Thymus (tissue), 11 donors: Measurements from ENCODE around the gene SPHK2. TPM values are rescaled to one million over a fixed set of nuclear protein-coding genes. Genes with fewer than 3 reads are reported as not detected.
A peak's percentile ranks its signal among the peaks of the same experiment; 100 is the strongest.

Source experiments
- DNase-seq, 9 donors: peaks; one replicate each; pipeline ENCODE4 v3.0.0-alpha.2; 2013; ENCODE audit warnings: low spot score in 9 of 9, low read depth in 6 of 9, missing footprints in 1 of 9
- H3K27ac ChIP-seq, 2 donors: one replicate each; pipeline ENCODE4 v1.5.1; 2013; ENCODE audit warnings: control low read depth in 1 of 2, low read depth in 1 of 2, low read length in 1 of 2, mild to moderate bottlenecking in 1 of 2, moderate library complexity in 1 of 2
- H3K27me3 ChIP-seq, 2 donors: one replicate each; pipeline ENCODE4 v1.5.1; 2013; ENCODE audit warnings: low read length in 1 of 2; ENCODE audit not compliant: control insufficient read depth in 2 of 2, insufficient read depth in 1 of 2
- H3K36me3 ChIP-seq, 2 donors: one replicate each; pipeline ENCODE4 v1.5.1; 2013; ENCODE audit warnings: low read length in 1 of 2, mild to moderate bottlenecking in 1 of 2, moderate library complexity in 1 of 2; ENCODE audit not compliant: control insufficient read depth in 2 of 2, insufficient read depth in 2 of 2
- H3K4me1 ChIP-seq, 2 donors: one replicate each; pipeline ENCODE4 v1.5.1; 2013; ENCODE audit warnings: low read length in 2 of 2; ENCODE audit not compliant: control insufficient read depth in 2 of 2, insufficient read depth in 2 of 2
- H3K4me3 ChIP-seq, 2 donors: one replicate each; pipeline ENCODE4 v1.5.1; 2013; ENCODE audit warnings: low read length in 2 of 2, control low read depth in 1 of 2, mild to moderate bottlenecking in 1 of 2
- H3K9me3 ChIP-seq, 2 donors: one replicate each; pipeline ENCODE4 v1.5.1; 2013; ENCODE audit warnings: low read length in 1 of 2, mild to moderate bottlenecking in 1 of 2; ENCODE audit not compliant: control insufficient read depth in 2 of 2, insufficient read depth in 1 of 2
- WGBS: extraction: QIAGEN DNeasy Blood & Tissue Kit; methylation state at CpG from one replicate; pipeline ENCODE4 v1.1.7; 2013; 5-methylcytosine and 5-hydroxymethylcytosine counted together
- polyA plus RNA-seq: library from polyadenylated mRNA; stranded (reverse); fragments of 200-250 nt; gene quantifications from one replicate; pipeline ENCODE4 v1.2.3, GENCODE V29; 2013
- total RNA-seq: library from RNA; stranded (reverse); fragments of 120-200 nt; gene quantifications from one replicate; pipeline ENCODE4 v1.2.4, GENCODE V29; 2013
- donor health status: healthy.

The SPHK2 gene
- total and polyA plus RNA-seq, 2 donors: 4.6 to 13.4 TPM

DNA sequence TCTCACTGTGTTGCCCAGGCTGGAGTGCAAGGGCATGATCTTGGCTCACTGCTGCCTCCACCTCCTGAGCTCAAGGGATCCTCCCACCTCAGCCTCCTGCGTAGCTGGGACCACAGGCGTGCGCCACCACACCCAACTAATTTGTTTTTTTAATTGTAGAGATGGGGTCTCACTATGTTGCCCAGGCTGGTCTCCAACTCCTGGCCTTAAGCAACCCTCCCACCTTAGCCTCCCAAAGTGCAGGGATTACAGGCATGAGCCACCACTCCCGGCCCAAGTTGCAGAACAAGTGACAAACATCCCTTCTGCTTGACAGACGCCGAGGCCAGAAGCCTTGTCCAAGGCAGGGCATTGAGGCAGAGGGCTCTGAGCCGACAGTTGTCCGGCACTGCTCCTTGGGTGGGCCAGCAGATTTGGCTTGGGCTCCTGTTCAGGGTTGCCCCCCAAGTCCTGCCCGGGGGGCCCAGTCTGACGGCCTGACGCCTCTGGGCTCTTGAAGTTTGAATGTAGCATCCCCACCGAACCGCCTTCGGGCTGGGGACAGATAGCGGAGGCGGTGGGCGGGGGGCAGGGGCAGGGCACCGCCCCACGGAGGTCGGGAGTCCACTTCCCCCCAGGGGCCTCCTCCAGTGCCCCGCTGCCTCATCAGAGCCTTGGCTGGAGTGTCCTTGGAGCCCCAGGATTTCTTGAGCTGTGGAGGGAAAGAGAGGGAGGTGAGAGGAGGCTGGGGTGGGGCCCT is 18.5 kb upstream of the SPHK2 start:
- no peak overlapping the region for H3K27ac ChIP-seq
- 91% methylated on average over 21 of the region's 21 CpGs for WGBS
- no peaks in the 10 kb centered on the region for H3K4me1 ChIP-seq
- H3K27me3 ChIP-seq: peaks cover 0 to 3% of the 10 kb centered on the region in 2 donors
- H3K36me3 ChIP-seq: no peaks in the 10 kb centered on the region
- no peaks in the 10 kb centered on the region for H3K9me3 ChIP-seq
- no peak overlapping the region for H3K4me3 ChIP-seq
- no peak for DNase-seq

DNA sequence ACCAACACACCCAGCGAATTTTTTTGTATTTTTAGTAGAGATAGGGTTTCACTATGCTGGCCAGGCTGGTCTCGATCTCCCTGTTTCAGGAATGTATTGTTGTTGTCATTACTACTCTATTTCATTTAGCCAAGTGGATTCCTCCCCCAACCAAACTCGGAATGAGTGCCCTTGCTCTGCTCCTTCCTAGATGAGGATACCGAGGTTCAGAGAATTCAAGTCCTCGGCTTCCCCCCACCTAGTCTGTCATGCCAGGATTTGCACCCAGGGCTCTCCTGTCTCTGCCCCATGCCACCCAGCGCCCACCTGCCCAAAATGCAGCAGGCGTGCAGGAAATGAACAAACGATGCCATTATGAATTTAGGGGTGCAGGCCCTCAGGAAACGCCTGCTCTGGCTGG is 16.3 kb upstream of the SPHK2 start:
- Histone ChIP-seq H3K27ac (no peak overlapping the region), H3K4me3 (no peak overlapping the region), H3K36me3 (no peaks in the 10 kb centered on the region), H3K9me3 (no peaks in the 10 kb centered on the region), H3K4me1 (no peaks in the 10 kb centered on the region), H3K27me3 (peaks cover 0 to 3% of the 10 kb centered on the region in 2 donors)
- no peak for DNase-seq
- 90% methylated on average over 9 of the region's 9 CpGs for WGBS

DNA sequence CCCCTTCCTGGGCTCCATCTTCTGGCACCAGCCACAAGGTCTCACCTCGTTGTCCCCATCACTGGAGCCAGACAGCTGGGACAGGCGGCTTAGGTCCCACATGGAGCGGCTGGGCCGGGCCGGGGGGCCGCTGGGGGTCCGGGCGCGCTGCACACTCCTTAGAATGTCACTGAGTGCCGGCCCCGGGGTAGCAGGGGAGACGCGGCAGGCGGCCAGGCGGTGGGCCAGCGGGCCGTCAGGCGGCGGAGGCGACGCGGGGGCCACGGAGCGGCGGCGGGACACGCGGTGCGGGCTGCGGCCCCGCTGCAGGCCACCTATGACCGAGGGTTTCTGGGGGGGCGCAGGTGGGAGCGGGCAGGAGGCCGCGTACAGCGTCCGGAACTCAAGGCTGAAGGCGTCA is 15.9 kb upstream of the SPHK2 start:
- H3K36me3 ChIP-seq: no peaks in the 10 kb centered on the region
- 98% methylated on average over 39 of the region's 39 CpGs for WGBS
- H3K27ac ChIP-seq: no peak overlapping the region
- DNase-seq: no peak
- peaks cover 0 to 3% of the 10 kb centered on the region in 2 donors for H3K27me3 ChIP-seq
- H3K4me1 ChIP-seq: no peaks in the 10 kb centered on the region
- no peak overlapping the region for H3K4me3 ChIP-seq
- H3K9me3 ChIP-seq: no peaks in the 10 kb centered on the region

DNA sequence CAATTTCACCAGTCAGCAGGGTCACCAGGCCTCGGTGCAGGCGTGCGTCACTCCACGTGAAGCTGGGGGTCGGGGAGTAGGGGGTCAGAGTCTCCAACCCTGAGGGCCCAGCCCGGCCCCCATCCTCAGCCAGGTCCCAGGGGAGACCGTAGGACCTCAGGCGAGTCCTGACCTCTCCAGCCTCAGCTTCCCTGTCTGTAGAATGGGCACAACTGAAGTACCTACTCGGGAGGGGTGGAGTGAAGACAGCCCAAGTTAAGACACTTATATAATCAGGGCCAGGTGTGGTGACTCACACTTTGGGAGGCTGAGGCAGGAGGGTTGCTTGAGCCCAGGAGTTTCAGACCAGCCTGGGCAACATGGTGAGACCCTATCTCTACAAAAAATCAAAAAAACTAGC is 15.5 kb upstream of the SPHK2 start:
- Histone ChIP-seq H3K27ac (no peak overlapping the region), H3K4me3 (no peak overlapping the region), H3K27me3 (peaks cover 0 to 3% of the 10 kb centered on the region in 2 donors), H3K4me1 (peaks cover 0 to 3% of the 10 kb centered on the region in 2 donors), H3K36me3 (no peaks in the 10 kb centered on the region), H3K9me3 (no peaks in the 10 kb centered on the region)
- 96% methylated on average over 9 of the region's 9 CpGs for WGBS
- DNase-seq: no peak

DNA sequence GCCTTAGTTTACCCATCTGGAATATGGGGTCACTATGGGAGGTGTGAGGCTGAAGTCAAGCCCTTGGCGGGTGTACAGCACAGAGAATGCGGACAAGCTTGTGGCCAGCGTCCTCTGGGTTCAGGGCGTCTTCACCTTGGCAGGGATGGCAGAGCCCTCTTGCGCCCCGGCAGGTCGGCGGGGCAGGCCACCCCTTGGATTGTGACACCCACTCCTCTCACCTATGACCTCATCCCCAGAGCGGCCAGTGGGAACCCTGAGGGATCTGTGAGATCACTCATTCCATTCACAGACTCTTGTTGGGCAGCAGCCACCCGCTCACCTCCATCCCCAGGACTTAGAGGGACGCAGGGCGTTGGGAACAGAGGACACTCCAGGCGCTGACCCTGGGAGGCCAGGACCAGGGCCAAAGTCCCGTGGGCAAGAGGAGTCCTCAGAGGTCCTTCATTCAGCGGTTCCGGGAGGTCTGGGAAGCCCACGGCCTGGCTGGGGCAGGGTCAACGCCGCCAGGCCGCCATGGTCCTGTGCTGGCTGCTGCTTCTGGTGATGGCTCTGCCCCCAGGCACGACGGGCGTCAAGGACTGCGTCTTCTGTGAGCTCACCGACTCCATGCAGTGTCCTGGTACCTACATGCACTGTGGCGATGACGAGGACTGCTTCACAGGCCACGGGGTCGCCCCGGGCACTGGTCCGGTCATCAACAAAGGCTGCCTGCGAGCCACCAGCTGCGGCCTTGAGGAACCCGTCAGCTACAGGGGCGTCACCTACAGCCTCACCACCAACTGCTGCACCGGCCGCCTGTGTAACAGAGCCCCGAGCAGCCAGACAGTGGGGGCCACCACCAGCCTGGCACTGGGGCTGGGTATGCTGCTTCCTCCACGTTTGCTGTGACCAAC is 12.6 kb upstream of the SPHK2 start, which contains the start of gene SPACA4:
Gene SPACA4 (plus strand): TSS at position 280 of the 896 bp plus-strand sequence. CDS start 237 bp downstream, at position 517.
- Histone ChIP-seq H3K4me1 (peaks cover 0 to 5% of the 10 kb centered on the region in 2 donors), H3K36me3 (no peaks in the 10 kb centered on the region), H3K4me3 (no peak within 1 kb of the TSS), H3K27me3 (no peaks in the 10 kb centered on the region), H3K27ac (no peak within 1 kb of the TSS), H3K9me3 (no peaks in the 10 kb centered on the region)
- 96% methylated on average over 39 of the region's 39 CpGs for WGBS
- DNase-seq: no peak

DNA sequence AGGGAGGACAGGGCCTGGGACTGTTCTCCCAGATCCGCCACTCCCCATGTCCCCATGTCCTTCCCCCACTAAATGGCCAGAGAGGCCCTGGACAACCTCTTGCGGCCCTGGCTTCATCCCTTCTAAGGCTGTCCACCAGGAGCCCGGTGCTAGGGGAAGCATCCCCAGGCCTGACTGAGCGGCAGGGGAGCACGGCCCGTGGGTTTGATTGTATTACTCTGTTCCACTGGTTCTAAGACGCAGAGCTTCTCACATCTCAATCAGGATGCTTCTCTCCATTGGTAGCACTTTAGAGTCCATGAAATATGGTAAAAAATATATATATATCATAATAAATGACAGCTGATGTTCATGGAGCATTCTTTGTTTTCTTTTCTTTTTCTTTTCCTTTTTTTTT is 11.9 kb upstream of the SPHK2 start:
- H3K4me3 ChIP-seq: no peak overlapping the region
- no peak for DNase-seq

DNA sequence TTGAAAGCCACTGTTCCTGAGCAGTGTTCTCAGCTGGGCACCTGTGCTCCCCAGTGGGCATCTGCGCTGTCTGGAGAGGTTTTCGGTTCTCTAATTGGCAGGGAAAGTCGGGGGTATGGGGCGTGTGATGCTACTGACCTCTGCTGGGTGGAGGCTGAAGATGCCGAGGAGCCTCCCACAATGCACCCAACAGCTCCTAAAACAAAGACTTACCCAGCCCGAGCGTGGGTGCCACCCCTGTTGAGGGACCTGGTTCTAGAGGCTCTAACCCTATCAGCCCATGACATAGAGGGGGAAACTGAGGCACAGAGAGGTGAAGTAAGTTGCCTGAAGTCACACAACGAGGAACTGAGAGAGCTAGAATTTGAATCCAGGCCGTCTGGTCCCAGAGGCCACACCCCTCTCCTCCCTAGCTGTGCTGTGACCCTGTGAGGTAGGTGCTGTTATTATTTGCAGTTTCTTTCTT is 10.5 kb upstream of the SPHK2 start:
- no peaks in the 10 kb centered on the region for H3K9me3 ChIP-seq
- peak in 2 of 9 donors; percentile 43 to 67 for DNase-seq
- H3K4me3 ChIP-seq: no peak overlapping the region
- no peak overlapping the region for H3K27ac ChIP-seq
- H3K36me3 ChIP-seq: peaks cover 0 to 6% of the 10 kb centered on the region in 2 donors
- H3K27me3 ChIP-seq: no peaks in the 10 kb centered on the region
- H3K4me1 ChIP-seq: peaks cover 0 to 5% of the 10 kb centered on the region in 2 donors
- 12% methylated on average over 9 of the region's 9 CpGs for WGBS

More for the DNA sequence above, 11.9 kb upstream of the SPHK2 start:
- Histone ChIP-seq H3K9me3 (no peaks in the 10 kb centered on the region), H3K27ac (no peak overlapping the region), H3K36me3 (no peaks in the 10 kb centered on the region), H3K27me3 (no peaks in the 10 kb centered on the region), H3K4me1 (peaks cover 0 to 5% of the 10 kb centered on the region in 2 donors)
- WGBS: 96% methylated on average over 7 of the region's 7 CpGs

DNA sequence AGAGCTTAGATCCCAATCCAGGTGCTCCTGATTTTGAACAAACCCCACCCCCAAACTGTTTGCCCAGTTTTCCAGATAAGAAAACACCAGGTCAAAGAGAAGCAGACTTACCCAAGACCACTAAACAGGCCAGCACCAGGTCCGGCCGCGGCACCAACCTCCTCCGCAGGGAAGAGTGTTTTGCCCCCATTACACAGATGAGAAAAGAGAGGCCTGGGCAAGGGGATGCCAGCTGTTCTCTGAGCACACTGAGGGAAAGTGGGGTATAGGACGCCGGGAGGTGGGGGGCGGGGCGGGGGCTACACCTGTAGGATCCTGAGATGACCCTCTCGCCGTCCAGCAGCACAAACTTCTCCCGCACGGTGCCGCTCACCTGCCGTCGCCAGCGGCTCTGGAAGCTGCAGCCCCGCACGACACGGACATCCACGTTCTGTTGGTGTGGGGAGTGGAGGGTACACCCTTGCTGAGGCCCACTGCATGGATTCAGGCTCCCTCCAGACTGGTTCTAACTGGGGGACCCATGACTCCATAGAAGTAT is 9.7 kb upstream of the SPHK2 start:
- H3K27me3 ChIP-seq: no peaks in the 10 kb centered on the region
- H3K4me1 ChIP-seq: peaks cover 0 to 5% of the 10 kb centered on the region in 2 donors
- WGBS: 98% methylated on average over 20 of the region's 20 CpGs
- DNase-seq: no peak
- H3K4me3 ChIP-seq: no peak overlapping the region
- H3K36me3 ChIP-seq: peaks cover under 1 to 8% of the 10 kb centered on the region in 2 donors
- no peak overlapping the region for H3K27ac ChIP-seq
- H3K9me3 ChIP-seq: no peaks in the 10 kb centered on the region

DNA sequence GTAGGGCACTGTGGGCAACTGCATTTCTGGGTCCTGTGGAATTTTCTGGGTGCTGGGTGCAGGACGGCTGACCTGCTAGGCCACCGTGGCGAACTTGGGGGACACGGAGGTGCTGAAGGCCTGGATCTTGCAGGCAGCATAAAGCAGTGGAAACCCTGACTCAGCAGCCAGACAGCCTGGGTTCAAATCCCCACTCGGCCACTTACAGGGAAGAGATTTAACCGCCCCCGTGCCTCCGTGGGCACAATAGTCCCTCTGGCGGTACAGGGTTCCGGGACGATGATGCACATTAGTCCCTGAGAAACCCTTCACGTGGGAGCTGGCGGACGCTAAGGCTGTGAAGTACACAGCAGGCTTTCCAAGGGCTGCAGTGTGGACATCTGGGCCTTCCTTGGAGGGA is 7.4 kb upstream of the SPHK2 start:
- H3K27ac ChIP-seq: no peak overlapping the region
- H3K27me3 ChIP-seq: no peaks in the 10 kb centered on the region
- no peaks in the 10 kb centered on the region for H3K9me3 ChIP-seq
- 97% methylated on average over 14 of the region's 14 CpGs for WGBS
- DNase-seq: no peak
- peaks cover 0 to 8% of the 10 kb centered on the region in 2 donors for H3K4me1 ChIP-seq
- no peak overlapping the region for H3K4me3 ChIP-seq
- peaks cover 23 to 31% of the 10 kb centered on the region in 2 donors for H3K36me3 ChIP-seq
